OCI-LY7 (cell line): Measurements from ENCODE around the gene SLC39A7. TPM values are rescaled to one million over a fixed set of nuclear protein-coding genes. Genes with fewer than 3 reads are reported as not detected.

ENCODE experiments used
- BruUV-seq: library from RNA; stranded (reverse); fragments of 400-500 nt; replicated peaks from 2 replicates; lab custom pipeline; 2021; lab: Mats Ljungman, UMichigan
- CTCF ChIA-PET: fragments of 300-600 bp; sonication (Branson Sonifier 250); formaldehyde crosslinking; loops from one replicate; lab custom pipeline; 2022; ENCODE audit warnings: antibody characterized with exemption; ENCODE audit not compliant: unreplicated experiment; lab: Charles Lee
- POLR2A ChIA-PET: fragments of 300-600 bp; sonication (Branson Sonifier 250); formaldehyde crosslinking; loops from one replicate; lab custom pipeline; 2022; ENCODE audit warnings: antibody characterized with exemption; lab: Charles Lee
- DNase-seq: peaks from one replicate; pipeline ENCODE4 v3.0.0-alpha.2; 2015; ENCODE audit warnings: low spot score
- H2AFZ ChIP-seq: fragments of 200-600 bp; sonication (generic), shearing (Covaris generic); 2 replicates; pipeline ENCODE4 v1.6.1; 2014; ENCODE audit warnings: mild to moderate bottlenecking, antibody characterized with exemption, low read length, moderate library complexity
- H3K27ac ChIP-seq: fragments of 200-600 bp; sonication (generic); 2 replicates; pipeline ENCODE4 v1.5.1; 2014; ENCODE audit warnings: mixed run types, low read depth, mild to moderate bottlenecking, moderate library complexity, low read length, inconsistent platforms; ENCODE audit not compliant: poor library complexity, severe bottlenecking
- H3K36me3 ChIP-seq: fragments of 200-600 bp; sonication (generic); 2 replicates; pipeline ENCODE4 v1.6.1; 2014; ENCODE audit warnings: mild to moderate bottlenecking, antibody characterized with exemption, low read length, moderate library complexity, mixed read lengths; ENCODE audit not compliant: insufficient read depth
- H3K4me1 ChIP-seq: fragments of 200-600 bp; sonication (generic); 2 replicates; pipeline ENCODE4 v1.5.1; 2014; ENCODE audit warnings: mild to moderate bottlenecking, low read length; ENCODE audit not compliant: insufficient read depth, poor library complexity, severe bottlenecking
- H3K4me2 ChIP-seq: fragments of 200-600 bp; sonication (generic); 2 replicates; pipeline ENCODE4 v1.6.1; 2014; ENCODE audit warnings: mild to moderate bottlenecking, low read length
- H3K4me3 ChIP-seq: fragments of 200-600 bp; sonication (generic); 2 replicates; pipeline ENCODE4 v1.5.1; 2014; ENCODE audit warnings: mild to moderate bottlenecking, low read depth, low read length; ENCODE audit not compliant: poor library complexity, severe bottlenecking
- H3K79me2 ChIP-seq: fragments of 200-600 bp; sonication (generic); 2 replicates; pipeline ENCODE4 v1.6.1; 2016; ENCODE audit warnings: low read depth, mild to moderate bottlenecking, low read length, moderate library complexity, mixed read lengths; ENCODE audit not compliant: insufficient read depth
- H3K9me2 ChIP-seq: fragments of 200-600 bp; sonication (generic); 2 replicates; pipeline ENCODE4 v1.6.1; 2016; ENCODE audit warnings: mild to moderate bottlenecking, low read length, mixed read lengths; ENCODE audit not compliant: insufficient read depth
- H3K9me3 ChIP-seq: fragments of 200-600 bp; sonication (generic); 2 replicates; pipeline ENCODE4 v1.6.1; 2014; ENCODE audit warnings: mild to moderate bottlenecking, mixed run types, low read length, mixed read lengths
- H4K20me1 ChIP-seq: fragments of 200-600 bp; sonication (generic); 2 replicates; pipeline ENCODE4 v1.6.1; 2014; ENCODE audit warnings: mild to moderate bottlenecking, antibody characterized with exemption, low read length, moderate library complexity, mixed read lengths; ENCODE audit not compliant: insufficient read depth
- CTCF ChIP-seq: fragments of 200-600 bp; sonication (generic); conservative IDR thresholded peaks from 2 replicates; pipeline ENCODE4 v1.5.1; 2014; ENCODE audit warnings: mild to moderate bottlenecking, antibody characterized with exemption, low read length, moderate library complexity, mixed read lengths
- EZH2phosphoT487 ChIP-seq: fragments of 200-600 bp; sonication (generic); IDR thresholded peaks from 2 replicates; pipeline ENCODE4 v1.6.1; 2018; ENCODE audit warnings: low read depth, borderline replicate concordance, mild to moderate bottlenecking, mixed run types, antibody characterized with exemption, low read length, moderate library complexity, mixed read lengths
- intact Hi-C: fragments of 100-400 bp; cut with micrococcal nuclease; formaldehyde crosslinking; loops from one replicate; pipeline ENCODE4 v1.10.0; 2022; ENCODE audit not compliant: unreplicated experiment
- total RNA-seq, 2 experiments: library from RNA; depleted of rRNA in 1 of 2; stranded (reverse); fragments of >200 nt in 1 of 2; shearing (Covaris generic) in 1 of 2; gene quantifications; 2 replicates each; pipeline ENCODE4 v1.2.3, GENCODE V29; 2014 to 2022

Gene SLC39A7
- total RNA-seq, 2 experiments from 2014 or later: 22.9 to 53.2 TPM

DNA sequence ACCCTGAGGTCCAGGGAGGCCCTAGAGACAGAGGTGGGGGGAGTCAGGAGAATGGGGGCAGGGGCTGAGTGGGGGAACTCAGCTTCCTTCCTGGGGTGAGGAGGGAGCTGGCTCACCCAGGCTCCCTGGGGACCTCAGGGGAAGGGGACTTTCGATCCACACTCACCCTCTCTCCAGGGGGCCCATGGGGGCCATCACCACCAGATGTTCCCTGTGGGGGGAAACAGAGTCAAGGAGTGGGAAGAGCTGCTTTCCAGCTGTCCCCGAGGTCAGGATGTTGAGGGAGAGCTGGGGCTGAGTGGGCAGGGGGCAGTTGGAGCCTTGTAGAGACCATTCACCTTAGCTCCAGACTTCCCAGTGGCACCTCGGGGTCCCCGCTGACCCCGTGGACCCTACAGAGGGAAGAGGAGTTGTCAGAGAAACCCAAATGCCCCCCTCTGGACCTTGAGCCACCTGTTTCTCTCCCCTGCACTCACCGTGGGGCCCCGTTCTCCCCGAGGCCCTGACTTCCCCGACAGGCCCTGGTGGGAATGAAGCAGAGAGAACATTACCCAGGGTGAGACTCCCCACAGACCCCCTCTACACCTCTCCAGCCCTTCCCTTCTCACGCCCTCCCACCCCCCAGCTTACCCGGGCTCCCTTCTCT is 27.0 kb upstream of the SLC39A7 start:
- TF ChIP-seq EZH2phosphoT487: no peak
- TF ChIP-seq CTCF: no peak
- ChIA-PET POLR2A (interaction anchor here (0.9 to 1.0 kb wide), 2 partner anchors 96 to 281 kb away, joined by 3 read pairs; partner anchors contain the start of gene ZBTB9), CTCF (no interaction called here)
- no peaks in the 10 kb centered on the region for H3K79me2 ChIP-seq
- peaks cover 4% of the 10 kb centered on the region for H3K4me1 ChIP-seq
- no peak overlapping the region for H3K27ac ChIP-seq
- H3K9me3 ChIP-seq: no peaks in the 10 kb centered on the region
- no peak overlapping the region for H2AFZ ChIP-seq
- BruUV-seq: no TSS peak
- intact Hi-C loops: no loop called here
- H3K36me3 ChIP-seq: no peaks in the 10 kb centered on the region
- DNase-seq: no peak
- H4K20me1 ChIP-seq: no peaks in the 10 kb centered on the region
- no peak overlapping the region for H3K4me3 ChIP-seq
- no peak overlapping the region for H3K4me2 ChIP-seq
- no peaks in the 10 kb centered on the region for H3K9me2 ChIP-seq

DNA sequence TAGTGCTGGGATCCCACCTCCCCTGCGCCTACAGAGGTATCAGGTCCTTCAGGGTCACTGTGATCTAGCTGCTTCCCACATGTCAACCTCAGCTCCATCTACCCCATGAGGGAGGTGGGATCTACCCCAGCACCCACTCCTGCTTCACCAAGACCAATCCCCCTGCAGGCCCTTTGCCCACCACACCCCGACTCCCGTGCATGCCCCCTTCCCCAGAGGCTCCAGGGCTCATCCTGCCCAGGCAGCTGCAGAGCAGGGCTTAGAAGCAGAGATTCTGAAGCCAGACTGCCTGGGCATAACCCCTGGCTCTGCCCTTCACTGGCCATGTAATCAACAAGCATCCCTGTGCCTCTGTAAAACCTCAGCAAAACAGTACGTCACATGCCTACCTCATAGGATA is 25.9 kb upstream of the SLC39A7 start:
- Histone ChIP-seq H3K9me3 (no peaks in the 10 kb centered on the region), H3K9me2 (no peaks in the 10 kb centered on the region), H3K4me1 (peaks cover 4% of the 10 kb centered on the region), H3K27ac (no peak overlapping the region), H2AFZ (no peak overlapping the region), H3K79me2 (no peaks in the 10 kb centered on the region), H4K20me1 (no peaks in the 10 kb centered on the region), H3K4me2 (no peak overlapping the region), H3K4me3 (no peak overlapping the region), H3K36me3 (no peaks in the 10 kb centered on the region)
- no TSS peak for BruUV-seq
- intact Hi-C loops: no loop called here
- ChIA-PET CTCF (no interaction called here), POLR2A (no interaction called here)
- no peak for DNase-seq
- TF ChIP-seq CTCF (no peak), EZH2phosphoT487 (no peak)

- Histone ChIP-seq H3K9me3 (no peaks in the 10 kb centered on the region), H3K27ac (no peak overlapping the region), H3K4me3 (no peak overlapping the region), H3K4me2 (no peak overlapping the region), H2AFZ (no peak overlapping the region), H3K9me2 (no peaks in the 10 kb centered on the region), H3K4me1 (peaks cover 4% of the 10 kb centered on the region), H3K36me3 (no peaks in the 10 kb centered on the region), H4K20me1 (no peaks in the 10 kb centered on the region), H3K79me2 (no peaks in the 10 kb centered on the region)
- no peak for TF ChIP-seq EZH2phosphoT487
- no peak for TF ChIP-seq CTCF
- ChIA-PET CTCF (no interaction called here), POLR2A (no interaction called here)
- no peak for DNase-seq
- no TSS peak for BruUV-seq
- intact Hi-C loops: no loop called here
Measured at GRCh38 chr6:33175436-33176069, 25.1 kb upstream of the SLC39A7 start.
